Measurements from ENCODE around the gene ANKRA2. TPM values are rescaled to one million over a fixed set of nuclear protein-coding genes. Genes with fewer than 3 reads are reported as not detected.

Gene ANKRA2
- total and polyA plus RNA-seq, 7 donors, result 5.0 to 12.2 (median 8.8) TPM

DNA sequence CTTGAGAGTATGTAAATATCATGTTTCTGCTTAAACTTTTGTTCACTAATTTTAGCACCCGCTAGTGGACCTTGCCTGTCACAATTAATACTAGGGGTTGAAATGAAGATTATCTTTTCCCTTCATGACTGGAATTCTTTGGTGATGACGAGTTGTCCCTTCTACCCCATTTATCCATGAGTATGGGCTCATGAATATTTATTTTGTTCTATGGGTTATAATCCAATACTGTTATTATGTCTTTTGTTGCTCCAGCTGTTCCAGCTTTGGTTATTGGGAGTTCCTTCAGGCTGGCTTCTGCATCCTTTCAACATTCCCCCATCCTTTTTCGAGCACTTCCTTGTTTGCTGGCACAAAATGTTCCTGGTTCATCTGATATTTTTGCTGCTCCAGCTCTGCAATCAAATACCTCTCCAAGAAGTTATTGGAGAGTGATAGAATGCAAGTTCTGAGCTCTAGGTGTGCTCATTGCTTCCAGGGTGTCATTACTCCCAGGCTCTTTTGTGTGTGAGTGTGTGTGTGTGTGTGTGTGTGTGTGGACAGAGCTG is 40.8 kb upstream of the ANKRA2 start:
- ATAC-seq (no peak), DNase-seq (no peak)
- intact Hi-C loops (cut with DNase I), result no loop called here
- H3K9me3 ChIP-seq, result no peaks in the 10 kb centered on the region
- TF ChIP-seq, protein P1, sequence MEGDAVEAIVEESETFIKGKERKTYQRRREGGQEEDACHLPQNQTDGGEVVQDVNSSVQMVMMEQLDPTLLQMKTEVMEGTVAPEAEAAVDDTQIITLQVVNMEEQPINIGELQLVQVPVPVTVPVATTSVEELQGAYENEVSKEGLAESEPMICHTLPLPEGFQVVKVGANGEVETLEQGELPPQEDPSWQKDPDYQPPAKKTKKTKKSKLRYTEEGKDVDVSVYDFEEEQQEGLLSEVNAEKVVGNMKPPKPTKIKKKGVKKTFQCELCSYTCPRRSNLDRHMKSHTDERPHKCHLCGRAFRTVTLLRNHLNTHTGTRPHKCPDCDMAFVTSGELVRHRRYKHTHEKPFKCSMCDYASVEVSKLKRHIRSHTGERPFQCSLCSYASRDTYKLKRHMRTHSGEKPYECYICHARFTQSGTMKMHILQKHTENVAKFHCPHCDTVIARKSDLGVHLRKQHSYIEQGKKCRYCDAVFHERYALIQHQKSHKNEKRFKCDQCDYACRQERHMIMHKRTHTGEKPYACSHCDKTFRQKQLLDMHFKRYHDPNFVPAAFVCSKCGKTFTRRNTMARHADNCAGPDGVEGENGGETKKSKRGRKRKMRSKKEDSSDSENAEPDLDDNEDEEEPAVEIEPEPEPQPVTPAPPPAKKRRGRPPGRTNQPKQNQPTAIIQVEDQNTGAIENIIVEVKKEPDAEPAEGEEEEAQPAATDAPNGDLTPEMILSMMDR (IDR thresholded peaks at IDR 0.05), result no peak
- H3K36me3 ChIP-seq (ENCODE audit: insufficient read depth in 1 of 2, low read depth in 1 of 2), result no peaks in the 10 kb centered on the region
- H3K4me3 ChIP-seq, result no peak overlapping the region
- H3K27me3 ChIP-seq (ENCODE audit: insufficient read depth in 3 of 3, low read length in 2 of 3), result no peaks in the 10 kb centered on the region
- 48 to 60% (median 57%) methylated on average over 3 of the region's 3 CpGs for WGBS, 3 donors
- no peaks in the 10 kb centered on the region for H3K4me1 ChIP-seq
- H3K27ac ChIP-seq, result no peak overlapping the region

DNA sequence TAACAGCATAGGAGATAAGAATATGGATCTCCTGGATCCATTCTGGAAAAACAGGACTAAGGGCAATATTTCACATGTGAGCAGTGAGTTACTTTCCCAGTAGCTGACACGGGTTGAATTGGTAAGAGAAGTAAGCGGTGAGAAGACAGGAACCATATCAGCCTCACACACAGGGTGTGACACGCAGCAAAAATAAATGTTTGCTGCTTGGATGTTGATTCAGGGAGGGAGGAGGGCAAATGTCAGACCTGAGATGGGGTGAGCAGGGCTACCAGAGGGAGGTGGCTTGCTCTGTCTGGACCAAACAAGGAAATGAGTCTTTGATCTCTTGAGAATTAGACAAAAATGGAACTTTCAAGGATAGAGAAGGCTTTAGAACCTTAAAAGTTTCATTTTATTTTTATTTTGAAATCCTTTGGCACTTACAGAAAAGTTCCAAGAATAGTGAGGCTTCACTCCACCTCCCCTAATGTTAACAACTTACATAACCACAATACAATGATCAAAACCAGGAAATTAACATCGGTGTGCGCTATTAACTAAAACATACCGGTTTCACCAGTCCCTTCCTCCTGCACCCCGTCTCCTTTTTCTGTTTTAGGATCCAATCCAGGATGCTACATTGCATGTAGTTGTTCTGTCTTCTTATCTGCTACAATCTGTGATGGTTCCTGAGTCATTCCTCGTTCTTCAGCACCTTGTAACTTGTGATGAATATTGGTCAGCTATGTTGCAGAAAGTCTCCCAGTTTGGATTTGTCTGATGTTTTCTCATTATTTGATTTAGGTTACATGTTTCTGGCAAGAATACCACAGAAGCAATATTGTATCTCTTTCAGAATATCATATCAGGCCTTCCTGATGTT is 40.0 kb upstream of the ANKRA2 start:
- WGBS, 3 donors, result 72 to 81% (median 75%) methylated on average over 8 of the region's 8 CpGs
- Histone ChIP-seq H3K4me3 (no peak overlapping the region), H3K36me3 (ENCODE audit: insufficient read depth in 1 of 2, low read depth in 1 of 2) (no peaks in the 10 kb centered on the region)

DNA sequence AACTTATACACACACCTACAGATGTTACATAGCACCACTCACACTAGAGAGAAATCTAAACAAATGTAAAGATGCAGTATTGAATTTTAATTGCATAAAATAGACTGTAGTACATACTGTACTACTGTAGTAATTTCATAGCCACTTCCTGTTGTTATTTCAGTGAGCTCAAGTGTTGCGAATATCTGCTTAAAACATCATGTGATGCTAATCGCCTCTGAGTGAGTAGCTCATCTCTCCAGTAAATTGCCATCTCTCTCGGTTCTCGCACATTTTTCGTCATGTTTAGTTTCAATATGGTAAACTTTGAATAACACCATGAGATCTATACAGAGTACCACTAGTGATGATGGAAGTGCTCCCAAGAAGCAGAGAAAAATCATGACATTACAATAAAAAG is 38.6 kb upstream of the ANKRA2 start:
- DNase-seq (no peak), ATAC-seq (no peak)
- Histone ChIP-seq H3K27ac (no peak overlapping the region), H3K4me1 (no peaks in the 10 kb centered on the region), H3K36me3 (ENCODE audit: insufficient read depth in 1 of 2, low read depth in 1 of 2) (no peaks in the 10 kb centered on the region), H3K27me3 (ENCODE audit: insufficient read depth in 3 of 3, low read length in 2 of 3) (no peaks in the 10 kb centered on the region), H3K4me3 (no peak overlapping the region), H3K9me3 (no peaks in the 10 kb centered on the region)
- intact Hi-C loops (cut with DNase I), result no loop called here
- TF ChIP-seq, protein P1 (IDR thresholded peaks at IDR 0.05), result no peak
- WGBS, 3 donors, result 87 to 94% (median 90%) methylated on average over 5 of the region's 5 CpGs

More for the DNA sequence above, 40.0 kb upstream of the ANKRA2 start:
- no peaks in the 10 kb centered on the region for H3K4me1 ChIP-seq
- DNase-seq, result no peak
- no peak overlapping the region for H3K27ac ChIP-seq
- no peaks in the 10 kb centered on the region for H3K27me3 ChIP-seq (ENCODE audit: insufficient read depth in 3 of 3, low read length in 2 of 3)
- intact Hi-C loops (cut with DNase I), result no loop called here
- ATAC-seq, result no peak
- no peaks in the 10 kb centered on the region for H3K9me3 ChIP-seq
- TF ChIP-seq, protein P1 (IDR thresholded peaks at IDR 0.05), result no peak

DNA sequence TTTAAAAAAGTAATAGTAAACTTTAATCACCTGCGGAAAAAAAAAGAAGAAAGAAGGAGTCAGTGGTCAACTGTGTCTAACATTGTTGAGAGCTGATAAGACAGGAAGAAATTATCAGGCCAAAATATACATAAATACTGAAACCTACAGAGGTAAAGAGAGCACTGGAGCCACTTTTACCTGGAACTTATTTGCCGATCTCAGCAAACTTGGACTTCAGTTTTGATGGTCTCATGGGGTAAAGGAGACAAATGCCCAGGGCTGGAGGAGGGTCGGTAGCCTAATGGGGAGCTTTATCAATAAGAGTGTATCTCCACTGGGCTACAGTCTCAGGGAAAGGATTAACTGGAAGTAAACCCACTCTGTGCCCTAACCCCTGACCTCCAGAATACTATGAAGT is 33.9 kb upstream of the ANKRA2 start:
- TF ChIP-seq, protein P1 (IDR thresholded peaks at IDR 0.05), result no peak
- no peaks in the 10 kb centered on the region for H3K4me1 ChIP-seq
- no peaks in the 10 kb centered on the region for H3K36me3 ChIP-seq (ENCODE audit: insufficient read depth in 1 of 2, low read depth in 1 of 2)
- H3K27me3 ChIP-seq (ENCODE audit: insufficient read depth in 3 of 3, low read length in 2 of 3), result no peaks in the 10 kb centered on the region
- no peak overlapping the region for H3K27ac ChIP-seq
- H3K9me3 ChIP-seq, result no peaks in the 10 kb centered on the region
- no peak overlapping the region for H3K4me3 ChIP-seq
- ATAC-seq (no peak), DNase-seq (no peak)
- 70 to 91% (median 84%) methylated on average over 3 of the region's 3 CpGs for WGBS, 3 donors
- intact Hi-C loops (cut with DNase I), result no loop called here
